Measurements from ENCODE around the gene TGFBRAP1.

The TGFBRAP1 gene

GRCh38 chr2:105309147-105309545 is 20.4 kb downstream of the TGFBRAP1 start:
- no peak for DNase-seq (ENCODE audit: low read depth)

GRCh38 chr2:105308382-105309146 is 21.0 kb downstream of the TGFBRAP1 start:
- no peak for DNase-seq (ENCODE audit: low read depth)

DNA sequence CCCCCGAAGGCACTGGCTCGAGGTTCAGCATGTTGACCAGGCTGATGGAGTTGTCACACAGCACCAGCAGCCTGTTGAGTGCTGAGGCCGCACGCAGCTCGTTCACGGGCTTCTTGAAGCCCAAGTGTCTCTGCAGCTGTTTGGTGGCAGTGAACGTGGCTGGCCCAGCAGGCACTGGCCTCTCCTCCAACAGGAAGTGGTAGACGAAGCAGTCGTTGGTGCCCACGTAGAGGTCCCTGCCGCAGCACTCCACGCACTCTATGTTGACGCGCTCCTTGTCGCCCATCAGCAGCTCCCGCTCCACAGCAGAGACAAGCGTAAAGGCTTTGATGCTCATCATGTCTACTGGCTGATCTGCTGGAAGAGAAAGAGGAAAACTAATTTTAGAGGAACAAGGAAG is 21.6 kb downstream of the TGFBRAP1 start:
- DNase-seq (ENCODE audit: low read depth): no peak

- DNase-seq (ENCODE audit: low read depth): no peak
Observed at GRCh38 chr2:105307550-105307949, 22.0 kb downstream of the TGFBRAP1 start.

GRCh38 chr2:105307146-105307545 is 22.4 kb downstream of the TGFBRAP1 start:
- DNase-seq (ENCODE audit: low read depth): no peak

DNA sequence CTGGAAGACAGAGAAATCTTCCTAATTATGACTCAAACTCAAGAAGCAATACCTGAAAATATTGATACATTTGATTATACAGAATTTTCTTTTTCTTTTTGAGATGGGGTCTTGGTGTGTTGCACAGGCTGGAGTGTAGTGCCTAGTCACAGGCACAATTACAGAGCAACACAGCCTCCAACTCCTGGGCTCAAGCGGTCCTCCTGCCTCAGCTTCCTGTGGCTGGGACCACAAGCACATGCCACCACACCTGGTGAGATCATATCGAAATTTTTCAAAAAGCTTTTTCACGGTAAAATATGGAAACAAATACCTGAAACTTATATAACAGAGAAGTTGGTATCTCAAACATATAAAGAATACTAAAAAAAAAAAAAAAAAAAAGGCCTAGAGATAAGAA is 27.9 kb downstream of the TGFBRAP1 start:
- DNase-seq (ENCODE audit: low read depth): no peak

DNA sequence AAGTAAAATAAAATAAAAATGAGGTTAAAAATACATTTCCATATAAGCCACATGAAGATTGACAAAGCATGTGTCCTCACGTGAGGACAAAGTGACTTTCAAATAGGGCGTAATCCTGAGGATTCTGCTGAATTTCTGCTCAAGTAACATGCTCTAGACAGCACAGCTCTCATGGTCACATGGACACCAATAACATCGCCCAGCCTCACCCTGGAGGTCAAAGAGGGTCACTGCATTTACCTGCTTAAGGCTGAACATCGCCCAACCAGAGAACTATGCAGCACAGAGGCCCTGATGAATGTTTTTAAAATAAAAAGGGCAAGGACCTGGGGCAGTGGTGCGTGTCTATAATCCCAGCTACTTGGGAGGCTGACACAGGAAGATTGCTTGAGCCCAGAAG is 30.2 kb downstream of the TGFBRAP1 start:
- no peak for DNase-seq (ENCODE audit: low read depth)

GRCh38 chr2:105298017-105298416 is 31.5 kb downstream of the TGFBRAP1 start:
- DNase-seq (ENCODE audit: low read depth): no peak

- DNase-seq (ENCODE audit: low read depth): no peak
Observed at GRCh38 chr2:105297216-105297615, 32.3 kb downstream of the TGFBRAP1 start.

GRCh38 chr2:105296017-105296611 is 33.4 kb downstream of the TGFBRAP1 start:
- DNase-seq (ENCODE audit: low read depth): no peak

DNA sequence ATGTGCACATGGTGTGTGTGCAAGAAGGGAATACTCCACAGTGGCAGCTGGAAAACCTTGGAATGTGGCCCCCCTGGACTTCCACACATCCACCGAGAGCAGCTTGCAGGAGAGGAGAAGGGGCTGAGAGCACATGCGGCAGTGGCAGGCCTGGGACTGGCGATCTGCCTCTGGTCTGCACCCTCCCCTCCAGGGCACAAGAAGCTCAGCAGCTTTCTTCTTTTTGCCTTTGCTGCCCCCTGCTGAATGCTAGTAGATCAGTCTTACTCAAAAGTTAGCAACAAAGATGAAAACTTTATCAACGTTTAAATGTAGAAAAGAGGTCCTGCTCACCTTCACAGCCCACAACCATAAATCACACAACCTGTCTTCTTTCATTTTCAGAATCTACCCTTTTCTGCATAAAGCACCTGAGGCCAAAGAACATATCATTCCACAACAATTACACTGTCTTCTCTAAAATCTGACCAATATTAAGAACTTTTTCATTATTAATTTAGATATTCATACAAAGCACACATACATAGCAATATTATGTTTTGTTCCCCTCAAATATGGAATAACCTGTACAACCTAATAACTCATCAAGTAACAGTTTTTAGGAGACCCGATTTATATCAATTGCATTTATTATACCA is 34.6 kb downstream of the TGFBRAP1 start:
- no peak for DNase-seq (ENCODE audit: low read depth)

DNA sequence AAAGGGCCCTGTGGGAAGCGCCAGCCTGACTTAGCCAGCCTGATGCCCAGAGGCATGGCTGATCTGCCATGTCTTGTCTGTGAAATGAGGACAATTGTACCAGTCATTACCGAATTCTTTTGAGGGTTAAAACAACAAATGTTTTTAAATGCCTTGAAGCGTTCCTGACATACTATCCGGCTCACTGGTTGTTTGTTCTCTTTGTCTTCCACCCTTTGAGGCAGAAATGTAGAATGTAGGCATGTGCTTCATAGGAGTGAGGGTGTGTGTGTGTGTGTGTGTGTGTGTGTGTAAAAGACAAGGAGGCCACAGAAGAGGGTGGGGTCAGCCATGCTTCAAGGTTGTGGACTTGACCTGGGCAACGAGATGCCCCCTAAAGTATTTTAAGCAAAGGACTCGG is 35.5 kb downstream of the TGFBRAP1 start:
- DNase-seq (ENCODE audit: low read depth): no peak

- no peak for DNase-seq (ENCODE audit: low read depth)
Observed at GRCh38 chr2:105291981-105292380, 37.6 kb downstream of the TGFBRAP1 start.

DNA sequence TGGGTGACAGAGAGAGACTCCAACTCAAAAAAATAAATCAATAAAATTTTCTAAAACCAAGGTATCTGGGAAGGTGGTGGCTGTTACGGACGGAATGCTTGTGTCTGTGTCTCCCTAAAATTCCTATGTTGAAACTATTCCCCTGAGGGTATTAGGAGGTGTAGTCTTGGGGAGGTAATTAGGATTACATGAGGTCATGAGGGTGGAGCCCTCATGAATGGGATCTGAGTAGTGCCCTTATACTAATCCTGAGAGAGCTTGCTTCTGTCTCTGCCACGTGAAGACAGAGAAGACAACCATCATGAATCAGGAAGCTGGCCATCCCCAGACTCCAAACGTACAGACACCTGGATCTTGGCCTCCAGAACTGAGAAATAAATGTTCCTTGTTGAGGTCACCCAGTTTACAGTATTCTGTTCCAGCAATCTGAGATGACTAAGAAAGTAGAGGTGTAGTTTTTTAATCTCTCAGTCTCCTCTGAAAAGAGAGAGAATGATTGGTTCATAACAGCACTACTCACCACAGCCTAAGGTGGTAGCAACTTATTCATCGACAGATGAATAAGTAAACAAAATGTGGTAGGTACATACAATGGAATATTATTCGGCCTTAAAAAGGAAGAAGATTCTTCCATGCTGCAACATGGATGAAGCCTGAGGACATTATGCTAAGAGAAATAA is 38.4 kb downstream of the TGFBRAP1 start:
- DNase-seq (ENCODE audit: low read depth): no peak

- no peak for DNase-seq (ENCODE audit: low read depth)
Observed at GRCh38 chr2:105288133-105288532, 41.4 kb downstream of the TGFBRAP1 start.

DNA sequence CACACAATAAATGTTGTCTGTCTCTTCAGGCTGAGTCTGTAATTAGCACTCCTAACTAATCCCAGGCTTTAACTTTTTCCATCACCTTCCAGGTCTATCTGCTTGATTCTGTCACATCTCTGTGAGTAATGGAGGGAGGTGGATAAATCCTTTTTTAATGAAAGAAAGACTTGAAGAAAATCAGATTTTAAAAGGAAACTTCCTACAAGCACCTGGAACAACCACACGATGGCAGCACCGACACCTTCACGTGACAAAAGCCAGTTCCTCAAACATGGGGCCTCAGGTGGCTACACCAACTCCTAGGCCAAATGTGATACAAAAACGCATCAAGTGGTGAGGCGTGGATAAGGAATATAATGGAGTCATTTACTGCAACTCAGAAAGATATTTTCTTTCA is 41.8 kb downstream of the TGFBRAP1 start:
- DNase-seq (ENCODE audit: low read depth): no peak

DNA sequence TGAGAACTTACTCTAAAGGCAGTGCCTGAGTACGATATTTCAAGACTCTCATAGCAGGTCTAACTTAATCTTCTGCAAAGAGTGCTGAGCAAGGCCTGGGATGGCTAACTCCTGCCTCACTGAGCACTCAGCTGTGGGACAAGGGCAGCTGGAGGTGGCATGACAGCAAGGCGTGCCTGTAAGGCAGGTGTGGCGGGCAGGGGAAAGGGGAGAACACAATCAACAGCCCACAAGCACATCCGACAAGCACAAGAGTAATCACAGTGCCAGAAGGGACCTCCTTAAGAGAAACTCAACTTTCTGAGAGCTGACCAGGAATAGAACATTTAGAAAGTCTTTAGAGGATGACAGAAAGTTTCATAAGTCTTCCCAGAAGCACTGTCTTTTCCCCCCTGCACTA is 46.0 kb downstream of the TGFBRAP1 start:
- DNase-seq (ENCODE audit: low read depth): no peak

GRCh38 chr2:105280281-105280680 is 49.3 kb downstream of the TGFBRAP1 start:
- no peak for DNase-seq (ENCODE audit: low read depth)

DNA sequence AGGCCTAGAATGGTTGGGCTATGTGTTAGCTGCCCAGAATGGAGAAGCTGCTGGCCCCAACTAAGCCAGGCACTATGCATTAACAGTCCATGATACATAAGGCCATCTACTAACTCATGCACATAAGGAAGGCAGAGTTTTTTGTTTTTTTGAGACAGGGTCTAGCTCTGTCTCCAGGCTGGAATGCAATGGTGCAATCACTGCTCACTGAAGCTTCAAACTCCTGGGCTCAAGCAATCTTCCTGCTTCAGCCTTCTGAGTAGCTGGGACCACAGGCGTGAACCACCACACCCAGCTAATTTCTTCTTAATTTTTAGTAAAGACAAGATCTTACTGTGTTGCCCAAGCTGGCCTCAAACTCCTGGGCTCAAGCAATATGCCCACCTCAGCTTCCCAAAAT is 50.4 kb downstream of the TGFBRAP1 start:
- DNase-seq (ENCODE audit: low read depth): no peak

GRCh38 chr2:105278654-105279053 is 50.9 kb downstream of the TGFBRAP1 start:
- no peak for DNase-seq (ENCODE audit: low read depth)

DNA sequence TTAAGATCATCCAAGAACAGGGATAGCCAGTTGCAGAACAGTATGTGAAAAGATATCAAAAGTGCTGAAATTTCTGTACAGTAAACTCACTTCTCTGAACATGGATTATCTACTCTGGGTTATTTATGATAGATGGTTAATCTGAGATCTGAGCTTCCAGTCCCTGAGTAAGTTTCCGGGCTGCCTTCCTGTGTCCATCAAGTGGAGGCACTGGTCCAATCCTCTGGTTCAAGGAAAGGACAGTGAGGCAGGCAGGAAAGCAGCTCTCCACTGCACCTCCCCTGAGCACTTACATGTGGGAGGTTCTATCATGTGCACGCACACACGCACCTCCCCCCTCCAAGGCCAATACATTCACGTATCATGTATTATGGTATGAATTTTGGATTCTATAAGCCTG is 55.5 kb downstream of the TGFBRAP1 start:
- DNase-seq (ENCODE audit: low read depth): no peak

GRCh38 chr2:105272176-105272575 is 57.4 kb downstream of the TGFBRAP1 start:
- DNase-seq (ENCODE audit: low read depth): no peak

Data from stimulated activated CD8-positive, alpha-beta memory T cell treated with anti-CD3 and anti-CD28 coated beads, Interleukin-15, amount 100 ng/mL, for 1 hour (primary cell).